Activated CD4-positive, alpha-beta memory T cell treated with anti-CD3 and anti-CD28 coated beads for 36 hours (primary cell): ENCODE data around the gene SNN. TPM values are rescaled to one million over a fixed set of nuclear protein-coding genes. Genes with fewer than 3 reads are reported as not detected.

Experiments
- CTCF ChIA-PET: fragments of 350-600 bp; sonication (Branson Sonifier 250); formaldehyde crosslinking; loops from one replicate; lab custom pipeline; 2021; ENCODE audit warnings: antibody characterized with exemption, inconsistent platforms; lab: Charles Lee
- POLR2A ChIA-PET: fragments of 350-600 bp; sonication (Branson Sonifier 250); formaldehyde crosslinking; loops from one replicate; lab custom pipeline; 2021; ENCODE audit warnings: antibody characterized with exemption; lab: Charles Lee
- DNase-seq: peaks from one replicate; pipeline ENCODE4 v3.0.0-alpha.2; 2020
- H3K27ac Mint-ChIP-seq: one replicate; pipeline ENCODE4 v1.8.0; 2021; ENCODE audit warnings: mixed read lengths
- H3K27me3 Mint-ChIP-seq: one replicate; pipeline ENCODE4 v1.8.0; 2021; ENCODE audit warnings: mixed read lengths
- H3K36me3 Mint-ChIP-seq: one replicate; pipeline ENCODE4 v1.8.0; 2021; ENCODE audit warnings: mixed read lengths
- H3K4me1 Mint-ChIP-seq: one replicate; pipeline ENCODE4 v1.8.0; 2021; ENCODE audit warnings: low read depth, mixed read lengths
- H3K4me3 Mint-ChIP-seq: one replicate; pipeline ENCODE4 v1.8.0; 2021; ENCODE audit warnings: mild to moderate bottlenecking, mixed read lengths
- H3K9me3 Mint-ChIP-seq: one replicate; pipeline ENCODE4 v1.8.0; 2021; ENCODE audit warnings: mixed read lengths
- intact Hi-C: fragments of 100-400 bp; cut with micrococcal nuclease; formaldehyde crosslinking; loops from one replicate; pipeline ENCODE4 v1.15.1; 2023
- total RNA-seq, 2 experiments: library from RNA; stranded (reverse); gene quantifications; one replicate each; pipeline ENCODE4 v1.2.3, GENCODE V29; 2021

SNN gene
- total RNA-seq, 2 experiments from 2014 or later = 9.1 TPM

- H3K4me1 Mint-ChIP-seq = peaks cover 14% of the 10 kb centered on the region
- H3K27me3 Mint-ChIP-seq = no peaks in the 10 kb centered on the region
- intact Hi-C loops = no loop called here
- no peak for DNase-seq
- no peak overlapping the region for H3K4me3 Mint-ChIP-seq
- H3K27ac Mint-ChIP-seq = no peak overlapping the region
- ChIA-PET POLR2A (no interaction called here), CTCF (interaction anchor here (1.3 to 2.2 kb wide), 3 partner anchors 77 to 140 kb away, joined by 3 to 8 read pairs (median 3); no protein-coding TSS in a partner anchor)
- H3K9me3 Mint-ChIP-seq = no peaks in the 10 kb centered on the region
- no peaks in the 10 kb centered on the region for H3K36me3 Mint-ChIP-seq
Observed at GRCh38 chr16:11637320-11637719, 30.9 kb upstream of the SNN start.

DNA sequence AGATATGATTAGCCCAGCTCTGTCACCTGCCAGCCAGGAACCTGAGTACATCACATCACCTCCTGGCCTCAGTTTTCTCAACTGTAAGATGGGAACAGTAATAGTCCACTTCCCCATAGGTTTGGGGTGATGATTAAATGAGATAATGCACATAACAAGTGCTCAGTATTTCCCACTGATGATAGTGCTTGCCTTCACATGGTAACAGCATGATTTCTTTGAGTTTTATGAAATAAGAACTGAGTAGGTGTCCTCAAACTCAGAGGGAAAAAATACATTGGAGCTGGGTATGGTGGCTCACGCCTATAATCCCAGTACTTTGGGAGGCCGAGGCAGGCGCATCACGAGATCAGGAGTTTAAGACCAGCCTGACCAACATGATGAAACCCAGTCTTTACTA is 30.1 kb upstream of the SNN start:
- no peak overlapping the region for H3K4me3 Mint-ChIP-seq
- H3K36me3 Mint-ChIP-seq = no peaks in the 10 kb centered on the region
- peaks cover 14% of the 10 kb centered on the region for H3K4me1 Mint-ChIP-seq
- CTCF ChIA-PET = interaction anchor here (0.8 to 2.2 kb wide), 5 partner anchors 77 to 230 kb away, joined by 3 to 8 read pairs (median 3); no protein-coding TSS in a partner anchor
- no peak for DNase-seq
- intact Hi-C loops = no loop called here
- H3K9me3 Mint-ChIP-seq = no peaks in the 10 kb centered on the region
- no peaks in the 10 kb centered on the region for H3K27me3 Mint-ChIP-seq
- H3K27ac Mint-ChIP-seq = no peak overlapping the region
- POLR2A ChIA-PET = no interaction called here

DNA sequence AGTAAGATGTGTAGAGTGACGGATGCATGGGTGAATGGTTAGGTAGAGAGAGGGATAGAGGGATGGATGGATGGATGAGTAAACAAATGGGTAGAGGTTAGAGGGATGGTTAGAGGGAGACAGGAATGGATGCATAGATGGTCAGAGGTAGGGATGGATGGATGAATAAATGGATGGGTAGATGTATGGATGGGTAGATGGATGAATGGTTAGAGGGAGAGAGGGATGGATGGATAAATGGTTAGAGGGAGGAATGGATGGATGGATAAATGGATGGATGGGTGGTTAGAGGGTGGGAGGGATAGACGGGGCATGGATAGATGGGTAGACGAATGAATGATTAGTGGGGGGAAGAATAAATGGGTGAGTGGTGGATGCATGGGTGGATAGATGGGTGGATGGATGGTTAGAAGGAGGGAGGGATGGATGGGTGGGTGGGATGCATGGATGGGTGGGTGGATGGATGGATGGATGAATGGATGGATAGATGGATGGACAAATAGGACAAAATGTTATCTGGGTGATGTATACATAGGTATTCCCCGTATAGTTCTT is 29.2 kb upstream of the SNN start:
- CTCF ChIA-PET = interaction anchor here (0.8 to 4.3 kb wide), 5 partner anchors 76 to 675 kb away, joined by 3 to 65 read pairs (median 3); no protein-coding TSS in a partner anchor
- Mint-ChIP-seq H3K4me1 (peaks cover 8% of the 10 kb centered on the region), H3K27me3 (no peaks in the 10 kb centered on the region), H3K4me3 (no peak overlapping the region), H3K9me3 (no peaks in the 10 kb centered on the region), H3K27ac (no peak overlapping the region), H3K36me3 (no peaks in the 10 kb centered on the region)
- intact Hi-C loops = no loop called here
- DNase-seq = no peak
- POLR2A ChIA-PET = no interaction called here

- Mint-ChIP-seq H3K4me1 (peaks cover 5% of the 10 kb centered on the region), H3K9me3 (no peaks in the 10 kb centered on the region), H3K4me3 (no peak overlapping the region), H3K36me3 (no peaks in the 10 kb centered on the region), H3K27ac (no peak overlapping the region), H3K27me3 (no peaks in the 10 kb centered on the region)
- DNase-seq = no peak
- CTCF ChIA-PET = interaction anchor here (0.6 to 4.3 kb wide), 22 partner anchors 9 to 676 kb away, joined by 3 to 65 read pairs (median 4); partner anchors contain the start of gene LITAF
- POLR2A ChIA-PET = interaction anchor here (0.6 kb wide), 1 partner anchor 13 kb away, joined by 3 read pairs; no protein-coding TSS in a partner anchor
- intact Hi-C loops = loop anchor here (5.0 kb wide), 1 partner anchor 172 kb away; no protein-coding TSS in a partner anchor
Observed at GRCh38 chr16:11639925-11640899, 28.0 kb upstream of the SNN start.

- H3K27me3 Mint-ChIP-seq = no peaks in the 10 kb centered on the region
- POLR2A ChIA-PET = interaction anchor here (0.6 kb wide), 1 partner anchor 14 kb away, joined by 3 read pairs; no protein-coding TSS in a partner anchor
- H3K36me3 Mint-ChIP-seq = no peaks in the 10 kb centered on the region
Observed at GRCh38 chr16:11640987-11641817, 27.1 kb upstream of the SNN start.

GRCh38 chr16:11642765-11643116 is 25.5 kb upstream of the SNN start:
- H3K4me1 Mint-ChIP-seq = peaks cover 5% of the 10 kb centered on the region
- H3K36me3 Mint-ChIP-seq = no peaks in the 10 kb centered on the region
- CTCF ChIA-PET = interaction anchor here (0.6 to 4.3 kb wide), 8 partner anchors 35 to 425 kb away, joined by 3 to 65 read pairs (median 3); a partner anchor contains a TSS
- no peaks in the 10 kb centered on the region for H3K27me3 Mint-ChIP-seq
- intact Hi-C loops = loop anchor here (5.0 kb wide), 1 partner anchor 170 kb away; no protein-coding TSS in a partner anchor
- no peak for DNase-seq
- H3K9me3 Mint-ChIP-seq = no peaks in the 10 kb centered on the region
- H3K4me3 Mint-ChIP-seq = no peak overlapping the region
- no peak overlapping the region for H3K27ac Mint-ChIP-seq
- POLR2A ChIA-PET = no interaction called here

More at GRCh38 chr16:11640987-11641817, 27.1 kb upstream of the SNN start:
- Mint-ChIP-seq H3K4me1 (peaks cover 5% of the 10 kb centered on the region), H3K27ac (no peak overlapping the region), H3K4me3 (no peak overlapping the region), H3K9me3 (no peaks in the 10 kb centered on the region)
- intact Hi-C loops = loop anchor here (1.0 to 5.0 kb wide), 3 partner anchors 109 to 234 kb away; no protein-coding TSS in a partner anchor
- CTCF ChIA-PET = interaction anchor here (0.6 to 4.3 kb wide), 24 partner anchors 9 to 245 kb away, joined by 3 to 65 read pairs (median 4); partner anchors contain the start of gene LITAF
- peak; percentile 40 for DNase-seq

GRCh38 chr16:11649276-11649675 is 19.0 kb upstream of the SNN start:
- intact Hi-C loops = no loop called here
- ChIA-PET POLR2A (no interaction called here), CTCF (no interaction called here)
- Mint-ChIP-seq H3K36me3 (no peaks in the 10 kb centered on the region), H3K4me3 (no peak overlapping the region), H3K9me3 (no peaks in the 10 kb centered on the region), H3K27me3 (no peaks in the 10 kb centered on the region), H3K27ac (no peak overlapping the region), H3K4me1 (peaks cover 1% of the 10 kb centered on the region)
- DNase-seq = no peak

DNA sequence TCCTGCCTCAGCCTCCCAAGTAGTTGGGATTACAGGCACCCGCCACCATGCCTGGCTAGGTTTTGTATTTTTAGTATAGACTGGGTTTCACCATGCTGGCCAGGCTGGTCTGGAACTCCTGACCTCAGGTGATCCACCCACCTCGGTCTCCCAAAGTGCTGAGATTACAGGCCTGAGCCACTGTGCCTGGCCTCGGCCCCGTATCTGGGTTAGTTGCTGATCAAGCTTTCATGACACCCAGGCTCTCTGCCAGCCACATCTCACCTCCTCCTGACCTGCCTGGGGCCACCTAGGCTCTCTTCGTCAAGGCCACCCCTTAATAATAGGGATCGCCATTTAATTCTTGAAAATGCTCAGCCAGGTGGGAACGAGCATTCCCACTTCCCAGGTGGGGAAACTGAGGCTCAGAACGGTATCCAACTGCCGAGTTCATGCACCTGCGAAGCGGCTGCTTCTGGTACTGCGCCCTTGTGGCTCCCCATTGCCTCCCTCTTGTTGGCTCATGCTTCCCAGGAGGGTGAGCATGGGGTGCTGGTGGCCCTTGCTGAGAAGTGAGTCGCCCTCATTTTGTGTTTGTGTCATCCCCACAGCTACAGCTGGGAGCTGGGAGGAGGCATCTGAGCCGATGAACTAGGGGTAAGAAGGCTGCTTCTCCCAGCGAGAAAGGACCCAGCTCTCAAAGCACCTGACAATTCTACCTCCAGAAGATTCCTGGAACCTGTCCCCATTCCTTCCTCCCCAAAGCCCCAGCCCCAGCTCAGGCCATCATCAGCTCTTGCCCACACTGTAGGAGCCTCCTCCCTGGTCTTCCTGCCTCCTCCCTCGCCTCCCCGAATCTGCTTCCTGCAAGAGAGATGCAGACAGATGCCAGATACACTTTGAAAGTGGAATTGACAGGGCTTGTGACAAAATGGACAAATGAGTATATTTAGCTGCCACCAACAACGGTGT is 17.3 kb upstream of the SNN start:
- Mint-ChIP-seq H3K27ac (no peak overlapping the region), H3K36me3 (no peaks in the 10 kb centered on the region), H3K4me1 (peaks cover 6% of the 10 kb centered on the region), H3K4me3 (no peak overlapping the region), H3K27me3 (no peaks in the 10 kb centered on the region), H3K9me3 (no peaks in the 10 kb centered on the region)
- POLR2A ChIA-PET = interaction anchor here (0.7 kb wide), 2 partner anchors 33 to 47 kb away, joined by 3 to 4 read pairs; no protein-coding TSS in a partner anchor
- CTCF ChIA-PET = interaction anchor here (0.8 to 1.6 kb wide), 3 partner anchors 9 to 119 kb away, joined by 3 to 6 read pairs (median 3); no protein-coding TSS in a partner anchor
- intact Hi-C loops = no loop called here
- DNase-seq = no peak

DNA sequence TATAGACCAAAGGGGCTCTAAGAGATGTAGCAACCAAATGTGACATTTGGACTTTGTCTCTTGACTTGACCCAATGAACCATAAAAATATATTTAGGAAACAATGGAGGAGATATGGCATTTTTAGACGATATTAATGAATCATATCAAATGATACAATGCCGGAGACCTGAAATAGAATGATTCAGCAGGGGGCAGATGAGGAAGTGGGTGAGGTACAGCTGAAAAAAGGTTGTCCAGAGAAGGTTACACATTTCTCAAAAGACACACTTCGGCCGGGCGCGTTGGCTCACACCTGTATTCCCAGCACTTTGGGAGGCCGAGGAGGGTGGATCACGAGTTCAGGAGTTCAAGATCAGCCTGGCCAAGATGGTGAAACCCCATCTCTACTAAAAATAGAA is 16.5 kb upstream of the SNN start:
- H3K4me1 Mint-ChIP-seq = peaks cover 6% of the 10 kb centered on the region
- H3K9me3 Mint-ChIP-seq = no peaks in the 10 kb centered on the region
- H3K27me3 Mint-ChIP-seq = no peaks in the 10 kb centered on the region
- CTCF ChIA-PET = interaction anchor here (0.8 kb wide), 1 partner anchor 10 kb away, joined by 3 read pairs; no protein-coding TSS in a partner anchor
- POLR2A ChIA-PET = interaction anchor here (0.7 kb wide), 1 partner anchor 48 kb away, joined by 3 read pairs; no protein-coding TSS in a partner anchor
- no peak overlapping the region for H3K27ac Mint-ChIP-seq
- H3K4me3 Mint-ChIP-seq = no peak overlapping the region
- no peak for DNase-seq
- no peaks in the 10 kb centered on the region for H3K36me3 Mint-ChIP-seq
- intact Hi-C loops = no loop called here

DNA sequence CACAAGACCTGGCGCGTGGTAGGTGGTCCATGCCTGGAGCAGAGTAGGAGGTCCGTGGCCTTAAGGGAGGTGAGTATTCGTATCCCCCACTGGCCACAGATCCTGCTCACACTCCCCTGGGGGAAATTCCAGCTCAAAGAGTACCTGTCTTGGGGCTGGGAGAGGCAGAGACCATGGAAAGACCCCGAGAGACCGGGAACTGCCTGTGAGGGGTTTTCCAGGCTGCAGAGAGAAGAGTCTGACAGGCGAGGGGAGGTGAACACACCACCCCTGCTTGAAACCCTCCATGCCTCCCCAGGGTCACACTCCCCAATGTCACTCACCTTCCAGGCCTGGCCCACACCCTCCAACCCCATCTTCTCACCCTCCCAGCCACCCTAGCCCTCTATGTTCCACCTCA is 12.6 kb upstream of the SNN start:
- Mint-ChIP-seq H3K36me3 (no peaks in the 10 kb centered on the region), H3K27ac (no peak overlapping the region), H3K27me3 (no peaks in the 10 kb centered on the region), H3K4me3 (no peak overlapping the region), H3K9me3 (no peaks in the 10 kb centered on the region), H3K4me1 (peaks cover 6% of the 10 kb centered on the region)
- ChIA-PET CTCF (interaction anchor here (0.7 to 0.9 kb wide), 2 partner anchors 14 to 124 kb away, joined by 3 to 4 read pairs; no protein-coding TSS in a partner anchor), POLR2A (no interaction called here)
- intact Hi-C loops = no loop called here
- no peak for DNase-seq
